Stimulated activated effector memory CD8-positive, alpha-beta T cell treated with anti-CD3 and anti-CD28 coated beads, Interleukin-12 subunit alpha, Interleukin-12 subunit beta, amount 100 ng/mL, for 72 hours (primary cell): ENCODE data around the gene PARD6B.
"Not testable (repeated sequence)": the region's sequence is repeated elsewhere in the genome, so short reads cannot be mapped to it uniquely, and the experiment has no call there.

Experiments used
- ATAC-seq: fragments of 150-1000 bp; cut with Tn5 transposase; 2 replicates; pipeline ENCODE4 v1.10.0; 2021
- DNase-seq, 2 donors: peaks; one replicate each; pipeline ENCODE4 v3.0.0; 2021 to 2022; ENCODE audit warnings: low spot score in 2 of 2
- H3K27ac Mint-ChIP-seq: one replicate; pipeline ENCODE4 v1.8.0; 2022; ENCODE audit warnings: mild to moderate bottlenecking, mixed read lengths
- H3K36me3 Mint-ChIP-seq: one replicate; pipeline ENCODE4 v1.8.0; 2022; ENCODE audit warnings: mild to moderate bottlenecking, mixed read lengths
- H3K4me1 Mint-ChIP-seq: one replicate; pipeline ENCODE4 v1.8.0; 2022; ENCODE audit warnings: mixed read lengths
- H3K4me3 Mint-ChIP-seq: one replicate; pipeline ENCODE4 v1.8.0; 2022; ENCODE audit warnings: mild to moderate bottlenecking, mixed read lengths
- H3K9me3 Mint-ChIP-seq: one replicate; pipeline ENCODE4 v1.8.0; 2022; ENCODE audit warnings: mixed read lengths

PARD6B gene

DNA sequence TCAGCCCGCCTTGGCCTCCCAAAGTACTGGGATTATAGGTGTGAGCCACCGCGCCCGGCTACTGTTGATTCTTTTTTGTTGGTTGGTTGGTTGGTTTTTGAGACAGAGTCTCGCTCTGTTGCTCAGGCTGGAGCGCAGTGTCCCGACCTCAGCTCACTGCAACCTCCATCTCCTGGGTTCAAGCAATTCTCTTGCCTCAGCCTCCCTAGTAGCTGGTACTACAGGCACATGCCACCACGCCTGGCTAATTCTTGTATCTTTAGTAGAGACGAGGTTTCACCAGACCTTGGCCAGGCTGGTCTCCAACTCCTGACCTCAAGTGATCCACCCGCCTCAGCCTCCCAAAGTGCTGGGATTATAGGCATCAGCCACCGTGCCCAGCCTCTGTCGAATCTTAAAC is 17.0 kb upstream of the PARD6B start:
- not testable (repeated sequence) for H3K9me3 Mint-ChIP-seq, H3K4me1 Mint-ChIP-seq, ATAC-seq, H3K27ac Mint-ChIP-seq, DNase-seq, H3K36me3 Mint-ChIP-seq, H3K4me3 Mint-ChIP-seq

DNA sequence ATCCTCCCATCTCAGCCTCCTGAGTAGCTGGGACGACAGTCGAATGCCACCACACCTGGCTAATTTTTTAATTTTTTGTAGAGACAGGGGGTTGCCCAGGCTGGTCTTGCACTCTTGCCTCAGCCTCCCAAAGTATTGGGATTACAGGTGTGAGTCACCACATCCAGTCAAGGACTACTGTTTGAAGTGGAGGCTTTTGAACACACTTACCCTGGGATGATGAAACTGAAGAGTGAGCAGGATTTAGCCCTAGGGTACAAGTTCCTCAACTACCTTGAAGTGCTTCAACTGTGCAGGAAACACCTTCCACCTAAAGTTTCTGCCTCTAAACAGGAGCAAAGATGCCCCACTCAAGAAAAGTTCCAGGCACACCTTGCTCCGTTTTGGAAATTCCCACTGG is 15.7 kb upstream of the PARD6B start:
- Mint-ChIP-seq H3K36me3 (no peaks in the 10 kb centered on the region), H3K4me3 (no peak overlapping the region), H3K4me1 (no peaks in the 10 kb centered on the region), H3K9me3 (no peaks in the 10 kb centered on the region), H3K27ac (no peak overlapping the region)
- DNase-seq (no peak), ATAC-seq (no peak)

DNA sequence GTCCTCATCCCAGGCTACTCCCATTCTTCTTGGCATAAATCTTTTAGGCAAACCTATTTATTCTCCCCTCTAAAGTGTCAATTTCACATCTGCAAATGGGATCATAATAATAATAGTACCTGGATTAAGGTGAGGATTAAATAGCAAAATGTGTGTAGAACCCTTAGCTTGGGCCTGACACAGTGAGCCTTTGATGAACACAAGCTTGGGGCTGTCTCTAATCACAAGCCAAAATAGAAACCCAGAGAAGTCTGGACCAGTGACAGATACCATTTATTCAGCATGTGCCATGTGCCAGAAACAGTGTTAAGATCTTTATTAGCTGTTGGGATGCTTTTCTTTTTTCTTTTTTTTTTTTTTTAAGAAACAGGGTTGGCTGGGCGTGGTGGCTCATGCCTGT is 14.9 kb upstream of the PARD6B start:
- Mint-ChIP-seq H3K4me3 (no peak overlapping the region), H3K9me3 (no peaks in the 10 kb centered on the region), H3K36me3 (no peaks in the 10 kb centered on the region), H3K4me1 (no peaks in the 10 kb centered on the region), H3K27ac (no peak overlapping the region)
- ATAC-seq (no peak), DNase-seq (no peak)

DNA sequence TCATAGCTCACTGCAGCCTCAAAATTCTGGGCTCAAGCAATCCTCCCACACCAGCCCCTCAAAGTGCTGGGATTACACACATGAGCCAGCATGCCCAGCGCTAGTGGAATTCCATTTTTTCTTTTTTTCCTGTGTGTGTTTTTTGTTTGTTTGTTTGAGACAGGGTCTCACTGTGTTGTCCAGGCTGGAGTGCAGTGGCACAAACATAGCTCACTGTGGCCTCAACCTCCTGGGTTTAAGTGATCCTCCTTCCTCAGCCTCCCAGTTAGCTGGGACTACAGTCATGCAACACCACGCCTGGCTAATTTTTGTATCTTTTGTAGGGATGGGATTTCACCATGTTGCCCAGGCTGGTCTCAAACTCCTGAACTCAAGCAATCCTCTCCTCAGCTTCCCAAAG is 14.1 kb upstream of the PARD6B start:
- Mint-ChIP-seq H3K27ac (no peak overlapping the region), H3K4me1 (no peaks in the 10 kb centered on the region), H3K4me3 (no peak overlapping the region), H3K9me3 (no peaks in the 10 kb centered on the region), H3K36me3 (no peaks in the 10 kb centered on the region)
- DNase-seq (no peak), ATAC-seq (no peak)

DNA sequence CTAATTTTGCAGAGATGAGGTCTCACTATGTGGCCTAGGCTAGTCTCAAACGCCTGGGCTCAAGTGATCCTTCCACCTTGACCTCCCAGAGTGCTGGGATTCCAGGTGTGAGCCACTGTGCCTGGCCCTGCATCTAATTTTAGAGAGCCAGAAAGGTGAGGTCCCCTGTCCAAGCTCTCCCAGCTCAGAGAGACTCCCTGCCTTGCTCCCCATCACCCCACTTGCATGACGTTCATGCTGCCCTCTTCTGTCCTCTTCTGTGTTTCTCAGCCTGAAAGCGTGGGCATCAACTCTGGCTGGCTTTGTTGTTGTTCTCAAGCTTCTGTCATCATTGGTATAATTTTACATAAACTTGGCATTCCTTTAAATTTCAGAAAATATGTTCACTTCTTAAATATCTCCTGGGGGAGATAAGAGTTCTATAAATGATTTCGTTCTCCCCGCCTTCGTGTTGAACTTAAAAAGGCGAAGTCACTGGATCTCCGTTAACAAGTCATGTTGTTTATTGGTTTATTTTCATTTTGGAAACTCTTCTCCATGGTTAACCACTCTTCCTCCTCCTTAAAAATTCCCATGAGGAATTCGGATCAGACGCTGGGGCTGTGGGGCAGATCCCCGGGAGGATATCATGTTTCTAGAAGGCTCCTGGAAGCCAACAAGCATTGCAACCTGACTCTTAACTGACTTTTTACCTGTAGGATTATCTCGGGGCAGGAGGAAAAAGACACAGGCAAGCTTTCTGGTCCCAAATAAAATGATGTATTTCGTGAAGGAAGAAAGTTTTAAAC is 13.2 kb upstream of the PARD6B start:
- H3K27ac Mint-ChIP-seq: no peak overlapping the region
- ATAC-seq: no peak

DNA sequence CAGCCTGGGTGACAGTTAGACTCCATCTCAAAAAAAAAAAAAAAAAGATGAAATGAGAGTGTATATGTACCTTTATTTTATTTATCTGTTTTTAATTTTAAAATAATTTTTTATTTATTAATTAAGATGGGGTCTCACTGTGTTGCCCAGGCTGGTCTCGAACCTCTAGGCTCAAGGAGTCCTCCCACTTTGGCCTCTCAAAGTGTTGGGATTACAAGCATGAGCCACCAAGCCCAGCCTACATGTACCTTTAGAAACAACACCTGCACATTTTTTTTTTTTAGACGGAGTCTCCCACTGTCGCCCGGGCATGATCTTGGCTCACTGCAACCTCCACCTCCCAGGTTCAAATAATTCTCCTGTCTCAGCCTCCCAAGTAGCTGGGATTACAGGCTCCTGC is 12.1 kb upstream of the PARD6B start:
- no peaks in the 10 kb centered on the region for H3K4me1 Mint-ChIP-seq
- H3K36me3 Mint-ChIP-seq: no peaks in the 10 kb centered on the region
- no peak overlapping the region for H3K27ac Mint-ChIP-seq
- no peaks in the 10 kb centered on the region for H3K9me3 Mint-ChIP-seq
- H3K4me3 Mint-ChIP-seq: no peak overlapping the region
- DNase-seq (no peak), ATAC-seq (no peak)

More for the DNA sequence above, 13.2 kb upstream of the PARD6B start:
- no peaks in the 10 kb centered on the region for H3K9me3 Mint-ChIP-seq
- H3K4me1 Mint-ChIP-seq: no peaks in the 10 kb centered on the region
- no peak overlapping the region for H3K4me3 Mint-ChIP-seq
- no peaks in the 10 kb centered on the region for H3K36me3 Mint-ChIP-seq
- DNase-seq: no peak

DNA sequence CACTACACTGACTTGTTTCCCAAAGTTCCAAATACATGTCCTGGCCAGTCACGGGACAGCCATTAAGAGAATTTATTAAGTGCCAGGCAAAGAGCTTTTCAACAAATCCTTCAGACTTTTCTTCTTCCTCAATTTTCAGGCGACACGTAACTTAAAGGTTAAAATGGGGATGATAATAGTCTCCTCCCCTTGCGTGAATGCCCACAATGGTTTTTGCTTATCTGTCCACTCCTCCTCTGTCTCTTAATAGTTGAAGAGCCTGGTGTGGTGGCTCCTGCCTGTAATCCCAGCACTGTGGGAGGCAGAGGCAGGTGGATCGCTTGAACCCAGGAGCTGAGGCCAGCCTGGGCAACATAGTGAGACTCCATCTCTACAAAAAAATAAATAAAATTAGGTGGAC is 11.4 kb upstream of the PARD6B start:
- no peak overlapping the region for H3K4me3 Mint-ChIP-seq
- DNase-seq (no peak), ATAC-seq (no peak)
- H3K9me3 Mint-ChIP-seq: no peaks in the 10 kb centered on the region
- no peak overlapping the region for H3K27ac Mint-ChIP-seq
- H3K36me3 Mint-ChIP-seq: no peaks in the 10 kb centered on the region
- no peaks in the 10 kb centered on the region for H3K4me1 Mint-ChIP-seq

DNA sequence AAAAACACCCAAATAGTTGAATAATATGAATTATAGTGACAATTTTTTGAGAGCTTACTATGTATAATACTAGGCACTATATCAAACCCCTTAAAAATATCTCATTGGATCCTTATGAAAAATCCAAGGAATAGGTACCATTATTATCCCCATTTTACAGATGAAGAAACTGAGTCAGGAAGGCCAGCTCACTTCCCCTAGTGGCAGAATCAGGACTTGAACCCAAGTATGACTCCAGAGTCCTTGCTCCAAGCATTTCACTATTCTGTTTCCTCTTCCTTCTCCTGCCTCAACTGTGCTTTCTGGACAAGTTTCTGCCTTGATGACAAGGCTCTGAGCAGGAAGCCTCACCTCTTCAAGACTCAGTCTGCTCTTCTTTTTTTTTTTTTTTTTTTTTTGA is 10.8 kb upstream of the PARD6B start:
- DNase-seq (no peak), ATAC-seq (no peak)
- no peaks in the 10 kb centered on the region for H3K4me1 Mint-ChIP-seq
- no peak overlapping the region for H3K4me3 Mint-ChIP-seq
- no peaks in the 10 kb centered on the region for H3K9me3 Mint-ChIP-seq
- H3K27ac Mint-ChIP-seq: no peak overlapping the region
- H3K36me3 Mint-ChIP-seq: no peaks in the 10 kb centered on the region

DNA sequence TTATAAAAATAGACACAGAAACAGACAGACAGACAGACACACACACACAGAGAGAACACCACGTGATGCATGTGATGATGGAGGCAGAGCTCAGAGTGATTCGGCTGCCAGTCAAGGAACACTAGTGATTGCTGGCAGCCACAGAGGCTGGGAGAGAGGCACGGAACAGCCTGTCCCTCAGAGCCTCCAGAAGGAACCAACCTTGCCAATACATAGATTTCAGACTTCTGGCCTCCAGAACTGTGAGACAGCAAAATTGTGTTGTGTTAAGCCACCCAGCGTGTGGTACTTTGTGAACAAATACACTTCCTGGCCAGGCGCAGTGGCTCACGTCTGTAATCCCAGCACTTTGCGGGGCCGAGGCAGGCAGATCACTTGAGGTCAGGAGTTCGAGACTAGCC is 9.5 kb upstream of the PARD6B start:
- no peak for ATAC-seq
- DNase-seq: no peak
- Mint-ChIP-seq H3K27ac (no peak overlapping the region), H3K9me3 (no peaks in the 10 kb centered on the region), H3K4me1 (peaks cover 3% of the 10 kb centered on the region), H3K4me3 (no peak overlapping the region), H3K36me3 (no peaks in the 10 kb centered on the region)

DNA sequence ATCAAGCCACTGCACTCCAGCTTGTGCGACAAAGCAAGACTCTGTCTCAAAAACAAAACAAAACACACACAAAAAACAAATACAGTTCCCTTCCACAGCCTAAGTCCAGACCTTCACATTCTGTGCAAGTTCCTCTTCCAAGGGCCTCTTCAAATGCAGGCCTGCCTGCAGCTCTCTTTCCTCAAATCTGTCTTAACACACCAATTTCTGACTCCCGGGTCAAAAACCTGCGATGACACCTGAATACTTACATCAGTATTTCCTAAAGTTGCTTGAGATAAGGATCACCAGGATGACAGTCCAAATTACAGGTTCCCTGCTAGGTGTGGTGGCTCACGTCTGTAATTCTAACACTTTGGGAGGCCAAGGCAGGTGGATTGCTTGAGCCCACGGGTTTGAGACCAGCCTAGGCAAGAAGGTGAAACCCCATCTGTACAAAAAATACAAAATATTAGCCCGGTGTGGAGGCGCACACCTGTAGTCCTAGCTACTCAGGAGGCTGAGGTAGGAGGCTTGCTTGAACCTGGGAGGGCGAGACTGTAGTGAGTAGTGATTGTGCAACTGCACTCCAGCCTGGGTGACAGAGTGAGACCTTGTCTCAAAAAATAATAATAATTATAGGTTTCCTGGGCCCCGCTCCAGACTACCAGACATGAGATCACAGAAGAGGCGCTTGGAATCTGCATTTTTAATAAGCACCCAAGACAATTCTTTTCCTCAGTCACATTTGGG is 8.8 kb upstream of the PARD6B start:
- no peaks in the 10 kb centered on the region for H3K36me3 Mint-ChIP-seq
- no peak for DNase-seq

DNA sequence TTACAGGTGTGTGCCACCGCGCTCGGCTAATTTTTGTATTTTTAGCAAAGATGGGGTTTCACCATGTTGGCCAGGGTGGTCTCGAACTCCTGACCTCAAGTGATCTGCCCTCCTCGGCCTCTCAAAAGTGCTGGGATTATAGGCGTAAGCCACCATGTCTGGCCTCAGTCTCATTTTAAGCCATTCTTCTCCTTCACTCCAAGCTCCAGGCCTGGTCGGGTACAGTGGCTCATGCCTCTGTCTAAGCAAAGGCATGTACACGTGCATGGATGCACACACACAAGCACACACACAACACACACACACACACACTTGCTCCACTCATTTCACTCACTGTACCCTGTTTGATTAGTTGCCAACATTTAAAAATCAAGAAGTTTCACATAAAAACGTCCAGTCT is 7.7 kb upstream of the PARD6B start:
- peaks cover 5% of the 10 kb centered on the region for H3K4me1 Mint-ChIP-seq
- H3K27ac Mint-ChIP-seq: peak overlapping the region; percentile 20
- ATAC-seq: no peak
- H3K9me3 Mint-ChIP-seq: no peaks in the 10 kb centered on the region
- H3K36me3 Mint-ChIP-seq: no peaks in the 10 kb centered on the region
- no peak for DNase-seq
- H3K4me3 Mint-ChIP-seq: no peak overlapping the region

More for the DNA sequence above, 8.8 kb upstream of the PARD6B start:
- Mint-ChIP-seq H3K4me1 (peaks cover 5% of the 10 kb centered on the region), H3K27ac (peak overlapping the region; percentile 20), H3K4me3 (no peak overlapping the region), H3K9me3 (no peaks in the 10 kb centered on the region)
- ATAC-seq: no peak

DNA sequence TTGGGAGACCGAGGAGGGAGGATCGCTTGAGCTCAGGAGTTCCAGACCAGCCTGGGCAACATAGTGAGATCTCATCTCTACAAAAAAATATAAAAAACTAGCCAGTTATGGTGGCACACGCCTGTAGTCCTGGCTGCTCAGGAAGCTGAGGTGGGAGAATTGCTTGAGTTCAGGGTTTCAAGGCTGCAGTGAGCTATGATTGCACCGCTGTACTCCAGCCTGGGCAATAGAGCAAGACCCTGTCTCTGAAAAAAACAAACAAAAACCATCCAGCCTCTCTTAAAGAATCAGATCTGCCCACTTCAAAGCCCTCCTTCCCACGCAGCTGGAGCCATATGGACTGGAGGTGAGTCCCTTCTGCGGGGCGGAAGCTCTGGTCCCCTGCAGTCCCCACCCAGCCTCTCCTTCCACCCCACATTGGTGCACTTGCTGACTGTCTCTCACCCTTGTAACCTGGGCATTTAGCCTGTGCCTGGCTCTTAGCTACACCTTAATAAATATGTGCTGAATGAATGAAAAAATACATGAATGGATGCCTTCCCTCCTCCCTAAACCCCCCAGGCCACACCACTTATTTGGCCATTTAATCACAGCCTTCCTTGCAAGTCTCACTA is 7.2 kb upstream of the PARD6B start:
- Mint-ChIP-seq H3K9me3 (no peaks in the 10 kb centered on the region), H3K27ac (no peak overlapping the region), H3K4me1 (peaks cover 5% of the 10 kb centered on the region), H3K4me3 (no peak overlapping the region), H3K36me3 (no peaks in the 10 kb centered on the region)
- ATAC-seq: no peak
- no peak for DNase-seq

DNA sequence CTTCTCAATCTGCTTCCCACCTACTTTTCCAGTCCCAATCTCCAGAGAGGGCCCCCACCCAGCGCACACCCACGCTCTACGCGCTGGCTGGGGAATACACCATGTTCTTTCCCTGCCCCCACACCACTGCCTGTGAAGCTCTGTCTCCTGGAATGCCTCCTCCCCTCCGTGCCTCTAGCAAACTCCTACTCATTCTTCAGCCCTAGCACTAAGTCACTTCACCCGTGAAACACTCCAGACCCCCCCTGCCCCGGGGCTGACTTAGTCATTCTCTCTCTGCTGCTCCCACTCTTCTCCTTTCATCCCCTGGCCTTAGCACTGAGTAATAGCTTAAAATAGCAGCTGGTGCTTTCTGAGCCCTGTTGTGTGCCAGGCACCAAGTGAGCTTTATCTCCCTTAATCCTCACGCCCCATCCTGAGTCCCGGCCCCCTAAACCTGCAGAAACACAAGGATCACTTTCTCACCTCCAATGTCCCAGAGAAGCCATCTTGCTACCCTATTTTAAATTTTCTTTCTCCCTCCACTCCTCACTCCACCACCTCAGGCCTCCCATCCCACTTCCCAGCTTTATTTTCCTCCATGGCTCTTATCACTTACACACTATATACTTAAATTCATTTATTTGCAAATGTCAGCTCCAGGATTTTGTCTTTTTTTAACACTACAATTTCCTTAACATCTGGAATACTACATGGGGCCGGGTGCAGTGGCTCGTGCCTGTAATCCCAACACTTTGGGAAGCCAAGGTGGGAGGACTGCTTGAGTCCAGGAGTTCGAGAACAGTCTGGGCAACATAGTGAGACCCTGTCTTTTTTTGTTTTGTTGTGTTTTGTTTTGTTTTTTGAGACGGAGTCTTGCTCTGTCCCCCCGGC is 6.3 kb upstream of the PARD6B start:
- peaks cover 5% of the 10 kb centered on the region for H3K4me1 Mint-ChIP-seq
- no peak overlapping the region for H3K4me3 Mint-ChIP-seq
- no peaks in the 10 kb centered on the region for H3K36me3 Mint-ChIP-seq
- H3K27ac Mint-ChIP-seq: no peak overlapping the region
- no peaks in the 10 kb centered on the region for H3K9me3 Mint-ChIP-seq
- peak; percentile 98 for ATAC-seq
- DNase-seq: peak; percentile 37 to 68

DNA sequence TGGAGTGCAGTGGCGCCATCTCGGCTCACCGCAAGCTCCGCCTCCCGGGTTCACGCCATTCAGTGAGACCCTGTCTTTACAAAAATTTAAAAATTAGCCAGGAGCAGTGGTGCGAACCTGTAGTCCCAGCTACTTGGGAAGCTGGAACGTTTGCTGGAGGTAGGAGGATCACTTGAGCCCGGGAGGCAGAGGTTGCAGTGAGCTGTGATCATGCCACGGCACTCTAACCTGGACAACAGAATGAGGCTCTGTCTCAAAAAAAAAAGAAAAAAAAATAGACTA is 5.7 kb upstream of the PARD6B start:
- no peaks in the 10 kb centered on the region for H3K9me3 Mint-ChIP-seq
- H3K27ac Mint-ChIP-seq: no peak overlapping the region
- ATAC-seq (no peak), DNase-seq (no peak)
- peaks cover 10% of the 10 kb centered on the region for H3K4me1 Mint-ChIP-seq
- H3K36me3 Mint-ChIP-seq: no peaks in the 10 kb centered on the region
- H3K4me3 Mint-ChIP-seq: no peak overlapping the region

DNA sequence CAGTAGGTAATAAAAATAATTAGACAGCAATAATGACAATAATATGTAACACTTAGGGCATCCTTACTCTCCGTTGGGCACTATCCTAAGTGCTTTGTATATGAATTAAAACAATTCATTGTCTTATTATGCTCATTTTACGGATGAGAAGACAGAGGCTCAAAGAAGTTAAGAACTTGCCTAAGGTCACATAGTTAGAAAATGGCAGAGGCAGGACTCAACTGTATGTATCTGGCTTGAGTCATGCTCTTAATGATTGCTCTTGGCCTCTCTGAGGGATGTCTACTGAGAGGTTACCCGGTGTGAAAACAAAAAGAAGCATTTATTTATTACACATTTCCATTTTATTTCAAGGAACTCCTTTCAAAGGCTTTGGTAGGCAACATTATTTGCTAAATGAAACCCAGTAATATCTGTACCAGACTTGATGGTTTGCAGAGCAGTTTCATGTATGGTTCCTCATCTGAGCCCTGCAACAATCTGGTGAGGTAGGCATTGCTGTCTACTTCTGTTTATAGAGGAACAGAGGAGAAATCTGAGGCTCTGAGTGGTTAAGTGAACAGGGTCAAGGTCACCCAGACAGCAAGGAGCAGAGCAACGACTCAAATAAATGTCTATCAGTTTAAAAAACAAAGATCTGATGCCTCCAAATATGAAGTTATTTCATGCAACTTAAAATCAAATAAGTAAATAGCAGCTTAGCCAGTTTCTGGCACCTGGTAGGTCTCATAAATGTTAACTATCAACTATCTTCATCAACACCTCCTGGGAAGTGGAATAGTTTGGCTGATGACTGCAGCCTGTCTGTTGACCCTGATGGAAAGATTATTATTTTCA is 4.2 kb upstream of the PARD6B start:
- Mint-ChIP-seq H3K9me3 (no peaks in the 10 kb centered on the region), H3K4me3 (no peak overlapping the region), H3K36me3 (peaks cover 10% of the 10 kb centered on the region), H3K27ac (no peak overlapping the region), H3K4me1 (peaks cover 11% of the 10 kb centered on the region)
- ATAC-seq (no peak), DNase-seq (no peak)
